Stimulated activated CD4-positive, alpha-beta T cell treated with anti-CD3 and anti-CD28 coated beads, Interleukin-15, amount 100 ng/mL, for 24 hours (primary cell): ENCODE measurements around the gene SMARCC2.

Experiments
- DNase-seq: peaks from one replicate; pipeline ENCODE4 v3.0.0-alpha.2; 2020

SMARCC2 gene

DNA sequence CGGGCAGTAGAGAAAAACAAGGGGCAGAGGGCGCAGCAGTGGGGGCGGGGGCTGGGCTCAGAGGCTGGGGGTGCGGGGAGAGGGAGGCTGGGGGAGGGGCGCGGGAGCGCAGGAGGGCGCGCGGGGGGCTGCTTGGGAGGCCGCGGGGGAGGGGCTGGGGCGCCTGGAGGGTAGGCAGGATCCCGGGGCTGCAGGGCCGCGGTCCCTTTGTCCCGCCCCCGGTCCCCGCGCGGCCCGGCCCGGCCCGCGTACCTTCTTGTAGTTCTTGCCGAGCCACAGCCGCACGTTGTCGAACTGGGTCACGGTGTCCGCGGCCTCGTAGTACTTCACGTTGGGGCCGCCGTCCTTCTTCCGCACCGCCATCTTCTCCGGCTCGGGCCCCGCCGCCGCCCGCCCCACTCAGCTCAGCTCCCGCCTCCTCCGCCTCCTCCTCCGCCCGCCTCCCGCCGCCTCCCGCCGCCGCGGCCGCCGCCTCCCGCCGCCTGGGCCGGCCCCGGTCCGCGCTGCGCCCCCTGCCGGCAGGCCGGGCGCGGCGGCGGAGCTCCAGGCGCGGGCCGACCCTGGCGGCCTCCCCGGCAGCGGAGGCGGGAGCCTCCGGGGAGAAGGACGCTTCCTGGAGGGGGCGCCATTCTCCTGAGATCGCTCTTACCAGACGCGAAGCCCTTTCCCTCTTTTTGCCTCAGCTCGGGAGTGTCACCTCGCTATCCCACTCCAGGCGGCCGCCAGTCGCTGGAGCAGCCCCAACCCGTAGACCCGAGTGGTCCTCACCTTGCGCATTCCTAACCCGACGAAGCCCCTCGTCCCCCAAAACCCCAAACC, at the start of gene SMARCC2:
TSS of gene SMARCC2 (minus strand) at position 385 of the 819 bp plus-strand sequence. CDS start at position 363, 22 bp downstream.
- peak; percentile 88 for DNase-seq

DNA sequence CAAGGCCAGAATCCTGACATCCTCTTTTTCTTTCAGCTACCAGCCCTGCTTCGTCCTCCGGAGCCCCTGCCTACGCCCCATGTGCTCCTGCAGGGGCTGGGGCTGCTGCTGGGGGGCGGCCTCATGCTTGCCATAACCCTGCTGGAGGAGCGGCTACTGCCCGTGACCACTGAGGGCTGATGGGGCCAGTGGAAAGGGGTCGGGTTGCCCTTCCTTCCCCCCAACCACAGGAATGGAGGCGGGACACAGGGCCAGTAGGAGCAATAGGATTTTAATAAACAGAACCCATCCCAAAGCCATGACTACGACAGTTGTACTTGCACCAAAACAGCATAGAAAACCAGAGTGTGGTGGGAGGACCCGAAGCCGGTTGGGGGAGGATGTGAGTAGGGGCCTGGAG, 48.3 kb upstream of the SMARCC2 start:
- DNase-seq = no peak

GRCh38 chr12:56236985-56237384, 47.7 kb upstream of the SMARCC2 start:
- no peak for DNase-seq

DNA sequence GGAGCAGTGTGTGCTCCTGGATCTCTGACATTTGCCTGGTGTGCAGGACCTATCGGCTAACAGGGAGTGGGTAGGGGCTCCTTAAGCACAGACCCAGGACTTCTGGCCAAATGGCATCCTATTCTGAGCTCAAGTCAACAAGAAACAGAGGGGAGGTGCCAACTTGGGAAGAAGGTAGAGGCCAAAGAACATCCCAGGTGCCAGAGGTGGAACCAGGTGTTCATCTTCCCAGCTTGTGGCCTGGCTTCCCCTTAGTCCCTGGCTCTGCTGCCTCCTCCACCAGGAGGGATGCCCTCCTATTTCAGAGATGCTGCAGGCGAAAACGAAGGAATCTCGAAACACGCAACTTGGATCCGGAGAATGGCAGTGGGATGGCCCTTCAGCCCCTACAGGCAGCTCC, 46.8 kb upstream of the SMARCC2 start:
- no peak for DNase-seq

GRCh38 chr12:56234746-56235436, 45.6 kb upstream of the SMARCC2 start:
- DNase-seq = no peak

- no peak for DNase-seq
Measured at GRCh38 chr12:56231184-56231582, 41.9 kb upstream of the SMARCC2 start.

DNA sequence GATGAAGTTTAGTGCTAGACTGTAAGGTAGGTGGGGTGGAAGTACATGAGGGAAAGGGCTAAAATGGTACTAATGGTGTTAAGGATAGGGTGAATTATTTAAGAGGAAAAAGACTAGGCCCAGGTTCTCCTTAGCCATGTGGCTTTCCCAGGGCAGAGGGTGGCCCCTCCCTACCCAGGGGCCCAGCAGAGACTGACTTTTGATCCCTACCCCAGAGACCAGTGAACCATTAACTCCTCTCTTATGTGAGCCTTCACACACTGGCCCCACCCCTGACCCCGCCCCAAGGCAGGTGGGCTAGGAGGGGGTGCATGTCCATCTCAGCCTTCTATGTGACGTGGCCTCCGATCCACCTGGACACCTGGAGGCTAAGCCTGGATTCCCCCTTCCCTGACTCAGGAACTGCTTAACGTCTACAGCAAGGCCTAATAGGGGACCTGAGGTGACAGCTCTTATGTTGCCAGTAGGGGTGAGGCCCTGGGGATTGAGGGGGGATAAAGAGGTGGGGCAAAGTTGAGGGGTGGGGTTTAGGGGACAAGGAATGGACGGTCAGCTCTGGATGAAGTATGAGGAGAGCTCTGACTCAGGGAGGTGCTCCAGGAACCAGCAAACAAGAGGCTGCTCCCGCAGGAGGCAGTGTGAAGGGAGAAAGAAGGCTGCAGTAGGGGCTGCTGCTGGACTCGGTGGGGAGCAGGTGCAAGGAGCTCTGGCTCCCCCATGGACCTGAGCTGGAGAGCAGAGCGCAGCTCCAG, 41.3 kb upstream of the SMARCC2 start:
- DNase-seq = no peak

GRCh38 chr12:56229916-56230431, 40.7 kb upstream of the SMARCC2 start, which contains the start of gene SLC39A5:
Gene SLC39A5 (plus strand): TSS chr12:56230051. CDS start chr12:56231275, 1,224 bp downstream.
- DNase-seq = no peak

GRCh38 chr12:56229082-56229481, 39.8 kb upstream of the SMARCC2 start:
- no peak for DNase-seq

- no peak for DNase-seq
Measured at GRCh38 chr12:56224954-56225353, 35.7 kb upstream of the SMARCC2 start.

GRCh38 chr12:56224102-56224701, 34.9 kb upstream of the SMARCC2 start, which contains the start of gene NABP2:
Gene NABP2 (plus strand): TSS chr12:56224342. CDS start chr12:56224857, 515 bp downstream.
- DNase-seq = peak; percentile 98

GRCh38 chr12:56223571-56224101, 34.4 kb upstream of the SMARCC2 start:
- no peak for DNase-seq

- no peak for DNase-seq
Measured at GRCh38 chr12:56222531-56222895, 33.2 kb upstream of the SMARCC2 start.

DNA sequence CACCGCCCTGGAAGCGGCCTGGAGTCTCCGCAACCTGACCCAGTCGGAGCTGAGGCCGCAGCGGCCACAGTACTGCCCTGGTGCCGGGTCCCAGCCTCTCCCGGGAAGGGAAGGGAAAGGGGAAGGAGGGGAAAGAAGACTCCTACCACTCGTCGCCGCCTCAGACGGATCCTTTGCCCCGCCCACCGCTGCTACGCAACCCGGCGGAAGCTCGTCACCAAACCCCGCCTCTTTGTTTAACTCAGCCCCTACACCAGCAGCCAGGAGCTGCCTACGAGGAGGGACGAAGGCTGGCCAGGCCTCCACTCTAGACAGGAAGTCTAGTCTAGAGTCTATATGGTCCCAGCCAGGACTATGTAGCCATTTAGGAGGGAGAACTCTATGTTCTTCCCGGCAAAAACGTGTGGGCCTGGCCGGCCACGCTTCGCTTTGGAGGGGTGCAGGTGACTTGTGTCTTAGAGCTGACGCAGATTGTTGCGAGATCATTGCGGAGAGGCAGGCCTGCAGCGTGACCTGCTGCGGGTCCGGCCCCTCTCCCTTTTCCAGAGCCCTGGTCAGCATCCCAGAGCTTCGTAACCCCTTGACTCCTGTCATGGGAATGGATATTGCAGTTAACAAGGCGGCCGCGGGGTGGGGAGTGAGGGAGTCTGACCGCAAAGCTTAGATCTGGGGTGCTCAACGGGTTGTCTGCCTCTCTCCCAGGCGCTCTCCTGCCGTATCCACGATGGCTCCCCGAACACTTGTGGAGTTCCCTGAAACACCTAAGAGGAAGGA, 32.7 kb upstream of the SMARCC2 start, which contains the start of gene RNF41:
TSS of gene RNF41 (minus strand) at position 166 of the 774 bp plus-strand sequence. CDS start 7,875 bp downstream, outside the sequence.
- DNase-seq = peak; percentile 95

GRCh38 chr12:56221232-56221756, 32.0 kb upstream of the SMARCC2 start:
- no peak for DNase-seq

- DNase-seq = no peak
Measured at GRCh38 chr12:56220611-56221231, 31.4 kb upstream of the SMARCC2 start.

DNA sequence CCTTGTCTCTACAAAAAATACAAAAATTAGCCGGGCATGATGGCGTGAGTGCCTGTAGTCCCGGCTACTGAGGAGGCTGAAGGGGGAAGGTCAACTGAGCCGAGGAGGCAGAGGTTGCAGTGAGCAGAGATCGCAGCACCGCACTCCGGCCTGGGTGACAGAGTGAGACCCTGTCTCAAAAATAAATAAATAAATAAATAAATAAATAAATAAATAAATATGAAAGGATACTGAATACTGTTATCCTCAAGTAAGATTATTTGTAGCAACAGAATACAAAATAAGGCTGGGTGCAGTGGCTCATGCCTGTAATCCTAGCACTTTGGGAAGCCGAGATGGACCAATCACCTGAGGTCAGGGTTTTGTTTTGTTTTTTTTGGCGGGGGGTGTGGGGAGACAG, 30.6 kb upstream of the SMARCC2 start:
- no peak for DNase-seq

DNA sequence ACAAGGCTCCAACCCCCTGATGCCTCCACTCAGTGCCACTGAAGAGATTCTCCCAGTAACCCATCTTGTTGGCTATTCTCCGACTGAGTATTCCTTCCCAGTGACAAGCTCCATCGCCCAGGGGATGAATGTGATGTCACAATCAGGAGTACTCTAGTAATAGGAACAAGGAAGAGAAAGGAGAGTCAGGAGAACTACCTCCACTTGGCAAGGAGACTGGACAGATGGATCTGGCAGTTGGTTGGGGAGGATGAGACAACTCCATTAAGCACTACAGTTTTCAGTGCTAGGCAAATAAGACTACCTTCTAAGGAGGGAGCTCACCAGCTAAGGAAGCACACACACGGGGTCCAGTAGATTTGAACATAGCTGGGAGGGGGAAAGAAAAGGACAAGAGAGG, 27.2 kb upstream of the SMARCC2 start:
- no peak for DNase-seq

- DNase-seq = no peak
Measured at GRCh38 chr12:56213878-56214277, 24.6 kb upstream of the SMARCC2 start.

DNA sequence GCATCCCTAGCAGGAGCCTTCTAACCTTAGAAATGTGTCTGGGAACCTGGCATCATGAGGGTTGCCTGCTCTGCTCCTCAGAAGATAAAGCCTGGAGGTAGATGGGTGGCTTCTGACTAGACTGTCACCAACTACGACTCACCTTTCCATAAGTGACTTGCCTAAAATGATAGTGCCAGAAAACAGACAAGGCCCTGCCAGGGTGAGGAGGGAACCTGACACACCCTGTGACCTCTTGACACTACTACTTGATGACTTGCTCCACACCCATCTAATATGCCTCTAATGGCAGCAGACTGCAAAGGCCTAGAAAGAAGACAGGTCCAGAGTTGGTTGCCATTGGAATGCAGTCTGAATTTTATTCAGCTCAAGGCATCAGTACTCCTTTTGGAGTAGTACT, 23.1 kb upstream of the SMARCC2 start:
- peak; percentile 25 for DNase-seq

GRCh38 chr12:56208006-56208405, 18.7 kb upstream of the SMARCC2 start:
- DNase-seq = no peak
